Upper lobe of left lung (tissue), 6 donors: ENCODE results near the gene KHNYN. TPM values are rescaled to one million over a fixed set of nuclear protein-coding genes. Genes with fewer than 3 reads are reported as not detected.

Experiments used
- ATAC-seq, 2 donors: fragments of 200-7000 bp; cut with Tn5 transposase; one replicate each; pipeline ENCODE4 v1.9.1; 2022; ENCODE audit warnings: mild to moderate bottlenecking in 2 of 2, moderate library complexity in 2 of 2; ENCODE audit not compliant: low FRiP score in 2 of 2
- DNase-seq, 2 donors: peaks; one replicate each; pipeline ENCODE4 v3.0.0-alpha.2; 2019 to 2020
- H3K27ac ChIP-seq, 4 donors: fragments of 200-600 bp; sonication (generic); one replicate each; pipeline ENCODE4 v1.5.1; 2016 to 2019
- H3K27me3 ChIP-seq, 4 donors: fragments of 200-600 bp; sonication (generic); one replicate each; pipeline ENCODE4 v1.5.1; 2017 to 2019
- H3K36me3 ChIP-seq, 4 donors: fragments of 200-600 bp; sonication (generic); one replicate each; pipeline ENCODE4 v1.5.1; 2016 to 2019
- H3K4me1 ChIP-seq, 4 donors: fragments of 200-600 bp; sonication (generic); one replicate each; pipeline ENCODE4 v1.5.1; 2018 to 2019
- H3K4me3 ChIP-seq, 4 donors: fragments of 200-600 bp; sonication (generic); one replicate each; pipeline ENCODE4 v1.5.1; 2017 to 2019; ENCODE audit warnings: mild to moderate bottlenecking in 2 of 4, moderate library complexity in 1 of 4
- H3K9me3 ChIP-seq, 4 donors: fragments of 200-600 bp; sonication (generic); one replicate each; pipeline ENCODE4 v1.5.1; 2018 to 2019
- EP300 ChIP-seq, 4 donors: sonication (generic); formaldehyde crosslinking; IDR thresholded peaks; one replicate each; pipeline ENCODE4 v1.5.1; 2017; ENCODE audit warnings: antibody characterized with exemption in 4 of 4, control low read depth in 2 of 4
- POLR2A ChIP-seq, 4 donors: fragments of 450-650 bp; IDR thresholded peaks; one replicate each; pipeline ENCODE4 v1.5.1; 2016 to 2017; ENCODE audit warnings: antibody characterized with exemption in 4 of 4, mild to moderate bottlenecking in 2 of 4
- POLR2AphosphoS5 ChIP-seq, 2 donors: sonication (generic); formaldehyde crosslinking; IDR thresholded peaks; one replicate each; pipeline ENCODE4 v1.5.1; 2017; ENCODE audit warnings: antibody characterized with exemption in 2 of 2
- WGBS, 2 donors: methylation state at CpG; one replicate each; pipeline ENCODE4 v1.1.5; 2017 to 2018; 5-methylcytosine and 5-hydroxymethylcytosine counted together
- total RNA-seq, 6 donors: library from RNA; depleted of rRNA in 4 of 6; stranded (reverse); fragments of >200 nt in 4 of 6; gene quantifications; one replicate each; pipeline versions ENCODE4 v1.1.0 to v1.2.1, GENCODE V29; 2016 to 2021
- TF ChIP-seq, protein P1 (sequence below), 6 experiments: fragments of 450-650 bp in 4 of 6; fragments of 200-600 bp in 2 of 6; sonication (generic) in 2 of 6; IDR thresholded peaks; one replicate each; pipeline ENCODE4 v1.5.1; 2016 to 2019; ENCODE audit warnings: antibody characterized with exemption in 6 of 6
- donor health status: DM: no; HTN: no; CAD: no; lungs with moderate emphysema.
- donor health status: DM: no; HTN: yes; CAD: no; lungs with severe emphysema.

Gene KHNYN
- total RNA-seq, 6 donors from 2014 or later, result 43.9 to 136 (median 66.4) TPM

DNA sequence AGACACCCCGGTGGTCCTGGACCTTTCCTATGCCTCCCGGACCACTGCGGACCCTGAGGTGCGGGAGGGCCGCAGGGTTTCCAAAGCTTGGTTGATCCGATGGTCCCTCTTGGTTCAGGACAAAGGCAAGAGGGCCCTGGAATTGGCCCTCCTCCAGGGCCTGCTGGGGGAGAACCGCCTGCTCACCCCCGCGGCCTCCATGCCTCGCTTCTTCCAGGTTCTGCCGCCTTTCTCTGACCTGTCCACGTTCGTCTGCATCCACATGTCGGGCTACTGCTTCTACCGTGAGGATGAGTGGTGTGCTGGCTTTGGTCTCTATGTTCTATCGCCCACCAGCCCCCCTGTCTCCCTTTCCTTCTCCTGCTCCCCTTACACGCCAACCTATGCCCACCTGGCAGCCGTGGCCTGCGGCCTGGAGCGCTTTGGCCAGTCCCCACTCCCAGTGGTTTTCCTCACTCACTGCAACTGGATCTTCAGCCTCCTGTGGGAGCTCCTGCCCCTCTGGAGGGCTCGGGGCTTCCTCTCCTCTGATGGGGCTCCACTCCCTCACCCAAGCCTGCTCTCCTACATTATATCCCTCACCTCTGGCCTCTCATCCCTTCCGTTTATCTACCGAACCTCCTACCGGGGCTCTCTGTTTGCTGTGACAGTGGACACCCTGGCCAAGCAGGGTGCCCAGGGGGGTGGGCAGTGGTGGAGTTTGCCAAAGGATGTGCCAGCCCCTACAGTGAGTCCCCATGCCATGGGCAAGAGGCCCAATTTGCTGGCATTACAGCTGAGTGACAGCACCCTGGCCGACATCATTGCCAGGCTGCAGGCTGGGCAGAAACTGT is 14.1 kb upstream of the KHNYN start:
- TF ChIP-seq POLR2AphosphoS5 (IDR thresholded peaks at IDR 0.05) (no peak), EP300 (IDR thresholded peaks at IDR 0.05) (no peak), POLR2A (IDR thresholded peaks at IDR 0.05) (no peak)
- TF ChIP-seq, protein P1, sequence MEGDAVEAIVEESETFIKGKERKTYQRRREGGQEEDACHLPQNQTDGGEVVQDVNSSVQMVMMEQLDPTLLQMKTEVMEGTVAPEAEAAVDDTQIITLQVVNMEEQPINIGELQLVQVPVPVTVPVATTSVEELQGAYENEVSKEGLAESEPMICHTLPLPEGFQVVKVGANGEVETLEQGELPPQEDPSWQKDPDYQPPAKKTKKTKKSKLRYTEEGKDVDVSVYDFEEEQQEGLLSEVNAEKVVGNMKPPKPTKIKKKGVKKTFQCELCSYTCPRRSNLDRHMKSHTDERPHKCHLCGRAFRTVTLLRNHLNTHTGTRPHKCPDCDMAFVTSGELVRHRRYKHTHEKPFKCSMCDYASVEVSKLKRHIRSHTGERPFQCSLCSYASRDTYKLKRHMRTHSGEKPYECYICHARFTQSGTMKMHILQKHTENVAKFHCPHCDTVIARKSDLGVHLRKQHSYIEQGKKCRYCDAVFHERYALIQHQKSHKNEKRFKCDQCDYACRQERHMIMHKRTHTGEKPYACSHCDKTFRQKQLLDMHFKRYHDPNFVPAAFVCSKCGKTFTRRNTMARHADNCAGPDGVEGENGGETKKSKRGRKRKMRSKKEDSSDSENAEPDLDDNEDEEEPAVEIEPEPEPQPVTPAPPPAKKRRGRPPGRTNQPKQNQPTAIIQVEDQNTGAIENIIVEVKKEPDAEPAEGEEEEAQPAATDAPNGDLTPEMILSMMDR (IDR thresholded peaks at IDR 0.05), result no peak
- ATAC-seq (no peak), DNase-seq (peak; percentile 8 to 52)
- Histone ChIP-seq H3K27ac (no peak overlapping the region), H3K4me3 (no peak overlapping the region), H3K27me3 (no peaks in the 10 kb centered on the region), H3K4me1 (peaks cover 2 to 10% (median 5%) of the 10 kb centered on the region in 4 donors), H3K9me3 (no peaks in the 10 kb centered on the region), H3K36me3 (peaks cover 0 to 41% (median 16%) of the 10 kb centered on the region in 4 donors)
- 89 to 90% methylated on average over 24 to 25 of the region's 25 CpGs for WGBS, 2 donors

DNA sequence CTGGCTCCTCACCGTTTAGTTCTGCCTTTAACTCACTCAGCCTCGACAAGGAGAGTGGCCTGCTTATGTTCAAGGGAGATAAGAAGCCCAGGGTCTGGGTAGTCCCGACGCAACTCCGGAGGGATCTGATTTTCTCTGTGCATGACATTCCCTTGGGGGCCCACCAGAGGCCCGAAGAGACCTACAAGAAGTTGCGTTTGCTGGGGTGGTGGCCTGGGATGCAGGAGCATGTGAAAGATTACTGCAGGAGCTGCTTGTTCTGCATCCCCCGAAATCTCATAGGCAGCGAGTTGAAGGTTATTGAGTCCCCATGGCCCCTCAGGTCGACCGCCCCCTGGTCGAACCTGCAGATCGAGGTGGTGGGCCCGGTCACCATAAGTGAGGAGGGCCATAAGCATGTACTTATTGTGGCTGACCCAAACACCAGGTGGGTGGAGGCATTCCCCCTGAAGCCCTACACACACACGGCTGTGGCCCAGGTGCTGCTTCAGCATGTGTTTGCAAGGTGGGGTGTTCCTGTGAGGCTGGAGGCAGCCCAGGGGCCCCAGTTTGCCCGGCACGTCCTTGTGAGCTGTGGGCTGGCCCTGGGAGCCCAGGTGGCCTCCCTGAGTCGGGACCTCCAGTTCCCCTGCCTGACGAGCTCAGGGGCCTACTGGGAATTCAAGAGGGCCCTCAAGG is 13.4 kb upstream of the KHNYN start:
- 77 to 81% methylated on average over 8 to 16 of the region's 19 CpGs for WGBS, 2 donors

DNA sequence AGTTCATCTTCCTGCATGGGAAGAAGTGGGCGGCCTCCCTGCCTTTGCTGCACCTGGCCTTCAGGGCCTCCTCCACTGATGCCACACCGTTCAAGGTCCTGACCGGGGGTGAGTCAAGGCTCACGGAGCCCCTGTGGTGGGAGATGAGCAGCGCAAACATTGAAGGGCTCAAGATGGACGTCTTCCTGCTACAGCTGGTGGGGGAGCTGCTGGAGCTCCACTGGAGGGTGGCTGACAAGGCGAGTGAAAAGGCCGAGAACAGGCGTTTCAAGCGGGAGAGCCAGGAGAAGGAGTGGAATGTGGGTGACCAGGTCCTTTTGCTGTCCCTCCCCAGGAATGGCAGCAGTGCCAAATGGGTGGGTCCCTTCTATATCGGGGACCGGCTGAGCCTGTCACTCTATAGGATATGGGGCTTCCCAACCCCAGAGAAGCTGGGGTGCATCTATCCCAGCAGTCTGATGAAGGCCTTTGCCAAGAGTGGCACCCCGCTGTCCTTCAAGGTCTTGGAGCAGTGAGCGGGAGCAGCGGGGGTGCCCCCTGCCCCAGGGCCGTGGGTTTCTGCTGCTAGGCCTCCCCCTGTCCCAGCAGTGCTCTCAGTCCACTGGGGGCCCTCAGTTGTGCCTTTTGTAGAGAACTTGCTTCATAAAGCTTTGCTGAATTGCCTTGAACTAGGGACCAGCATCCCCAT is 12.7 kb upstream of the KHNYN start:
- H3K27me3 ChIP-seq, result no peaks in the 10 kb centered on the region
- ATAC-seq (no peak), DNase-seq (peak in 1 of 2 donors; percentile 56)
- no peaks in the 10 kb centered on the region for H3K9me3 ChIP-seq
- WGBS, 2 donors, result 84% methylated on average over 10 to 16 of the region's 16 CpGs
- TF ChIP-seq EP300 (IDR thresholded peaks at IDR 0.05) (no peak), POLR2A (IDR thresholded peaks at IDR 0.05) (no peak), POLR2AphosphoS5 (IDR thresholded peaks at IDR 0.05) (no peak)
- TF ChIP-seq, protein P1 (IDR thresholded peaks at IDR 0.05), result no peak
- H3K4me3 ChIP-seq, result no peak overlapping the region
- no peak overlapping the region for H3K27ac ChIP-seq
- H3K36me3 ChIP-seq, result peaks cover 0 to 35% (median 15%) of the 10 kb centered on the region in 4 donors
- peaks cover 2 to 10% (median 5%) of the 10 kb centered on the region in 4 donors for H3K4me1 ChIP-seq

More for the DNA sequence above, 13.4 kb upstream of the KHNYN start:
- H3K36me3 ChIP-seq, result peaks cover 0 to 36% (median 15%) of the 10 kb centered on the region in 4 donors
- no peaks in the 10 kb centered on the region for H3K9me3 ChIP-seq
- ATAC-seq, result no peak
- H3K4me3 ChIP-seq, result no peak overlapping the region
- DNase-seq, result peak in 1 of 2 donors; percentile 70
- TF ChIP-seq POLR2AphosphoS5 (IDR thresholded peaks at IDR 0.05), result no peak
- TF ChIP-seq, protein P1 (IDR thresholded peaks at IDR 0.05), result no peak
- TF ChIP-seq EP300 (IDR thresholded peaks at IDR 0.05), result no peak
- no peak for TF ChIP-seq POLR2A (IDR thresholded peaks at IDR 0.05)
- H3K4me1 ChIP-seq, result peaks cover 2 to 10% (median 5%) of the 10 kb centered on the region in 4 donors
- no peak overlapping the region for H3K27ac ChIP-seq
- no peaks in the 10 kb centered on the region for H3K27me3 ChIP-seq

GRCh38 chr14:24417832-24418491 is 11.8 kb upstream of the KHNYN start:
- DNase-seq (no peak), ATAC-seq (no peak)
- Histone ChIP-seq H3K4me3 (no peak overlapping the region), H3K4me1 (peaks cover 2 to 10% (median 5%) of the 10 kb centered on the region in 4 donors), H3K36me3 (peaks cover 0 to 28% (median 13%) of the 10 kb centered on the region in 4 donors), H3K27me3 (no peaks in the 10 kb centered on the region), H3K9me3 (no peaks in the 10 kb centered on the region), H3K27ac (no peak overlapping the region)
- 65 to 76% methylated on average over 6 of the region's 6 CpGs for WGBS, 2 donors
- TF ChIP-seq, protein P1 (IDR thresholded peaks at IDR 0.05), result no peak
- TF ChIP-seq POLR2AphosphoS5 (IDR thresholded peaks at IDR 0.05) (no peak), EP300 (IDR thresholded peaks at IDR 0.05) (no peak), POLR2A (IDR thresholded peaks at IDR 0.05) (no peak)
